Right atrium auricular region (tissue), 2 donors: ENCODE measurements around the gene TERT. TPM values are rescaled to one million over a fixed set of nuclear protein-coding genes. Genes with fewer than 3 reads are reported as not detected.
"Not testable (repeated sequence)": the region's sequence is repeated elsewhere in the genome, so short reads cannot be mapped to it uniquely, and the experiment has no call there.

Source experiments
- DNase-seq: peaks from one replicate; pipeline ENCODE4 v3.0.0-alpha.2; 2019; ENCODE audit warnings: low spot score
- H3K27ac ChIP-seq, 2 donors: fragments of 200-600 bp; sonication (generic); 1 replicate in 1 of 2; 2 replicates in 1 of 2; pipeline ENCODE4 v1.5.1; 2016 to 2019
- H3K27me3 ChIP-seq, 2 donors: fragments of 200-600 bp; sonication (generic); one replicate each; pipeline versions ENCODE4 v1.5.1 to v1.6.0; 2017 to 2019
- H3K36me3 ChIP-seq: fragments of 200-600 bp; sonication (generic); one replicate; pipeline ENCODE4 v1.5.1; 2016
- H3K4me1 ChIP-seq, 2 donors: fragments of 200-600 bp; sonication (generic); one replicate each; pipeline versions ENCODE4 v1.5.1 to v1.6.0; 2017 to 2019
- H3K4me3 ChIP-seq, 2 donors: fragments of 200-600 bp; sonication (generic); 1 replicate in 1 of 2; 2 replicates in 1 of 2; pipeline ENCODE4 v1.5.1; 2017 to 2019; ENCODE audit warnings: mild to moderate bottlenecking in 1 of 2, moderate library complexity in 1 of 2
- H3K9me3 ChIP-seq, 2 donors: fragments of 200-600 bp; sonication (generic); one replicate each; pipeline ENCODE4 v1.5.1; 2019
- total RNA-seq, 2 donors: library from RNA; depleted of rRNA; stranded (reverse); fragments of >200 nt; gene quantifications; one replicate each; pipeline ENCODE4 v1.1.0, GENCODE V29; 2016
- TF ChIP-seq, protein P1 (sequence below), 2 donors: fragments of 200-600 bp; sonication (generic); IDR thresholded peaks; one replicate each; pipeline ENCODE4 v1.5.1; 2019; ENCODE audit warnings: antibody characterized with exemption in 2 of 2

Gene TERT
- total RNA-seq, 2 donors from 2014 or later = not detected

DNA sequence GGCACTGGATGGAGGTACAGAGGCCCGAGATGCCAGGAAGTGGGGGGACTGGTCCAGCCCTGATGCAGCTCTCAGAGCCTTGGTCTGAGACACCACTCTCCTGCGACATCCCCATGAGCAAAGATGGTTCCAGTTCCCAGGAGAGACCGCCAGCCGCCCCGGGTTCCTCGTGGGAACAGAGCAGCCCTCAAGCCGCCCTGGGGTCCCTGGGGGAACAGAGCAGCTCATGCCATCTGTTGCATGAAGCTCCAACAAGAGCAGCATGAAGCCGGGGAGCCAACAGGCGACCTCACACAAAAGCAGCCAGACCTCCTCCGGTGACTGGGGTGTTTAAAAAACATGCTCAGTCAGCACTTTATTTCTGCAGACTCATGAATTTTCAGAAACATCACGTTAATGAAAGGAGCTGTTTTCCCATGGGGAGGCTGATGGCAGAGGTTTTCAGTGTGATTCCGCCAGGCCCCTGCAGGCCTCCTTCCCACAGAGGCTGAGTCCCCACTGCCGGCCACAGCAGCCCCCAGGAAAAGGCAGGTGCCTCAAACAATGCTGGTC lies 63.4 kb downstream of the TERT start:
- TF ChIP-seq, protein P1, sequence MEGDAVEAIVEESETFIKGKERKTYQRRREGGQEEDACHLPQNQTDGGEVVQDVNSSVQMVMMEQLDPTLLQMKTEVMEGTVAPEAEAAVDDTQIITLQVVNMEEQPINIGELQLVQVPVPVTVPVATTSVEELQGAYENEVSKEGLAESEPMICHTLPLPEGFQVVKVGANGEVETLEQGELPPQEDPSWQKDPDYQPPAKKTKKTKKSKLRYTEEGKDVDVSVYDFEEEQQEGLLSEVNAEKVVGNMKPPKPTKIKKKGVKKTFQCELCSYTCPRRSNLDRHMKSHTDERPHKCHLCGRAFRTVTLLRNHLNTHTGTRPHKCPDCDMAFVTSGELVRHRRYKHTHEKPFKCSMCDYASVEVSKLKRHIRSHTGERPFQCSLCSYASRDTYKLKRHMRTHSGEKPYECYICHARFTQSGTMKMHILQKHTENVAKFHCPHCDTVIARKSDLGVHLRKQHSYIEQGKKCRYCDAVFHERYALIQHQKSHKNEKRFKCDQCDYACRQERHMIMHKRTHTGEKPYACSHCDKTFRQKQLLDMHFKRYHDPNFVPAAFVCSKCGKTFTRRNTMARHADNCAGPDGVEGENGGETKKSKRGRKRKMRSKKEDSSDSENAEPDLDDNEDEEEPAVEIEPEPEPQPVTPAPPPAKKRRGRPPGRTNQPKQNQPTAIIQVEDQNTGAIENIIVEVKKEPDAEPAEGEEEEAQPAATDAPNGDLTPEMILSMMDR (IDR thresholded peaks at IDR 0.05) = no peak
- Histone ChIP-seq H3K4me3 (no peak overlapping the region), H3K4me1 (no peaks in the 10 kb centered on the region), H3K27me3 (no peaks in the 10 kb centered on the region), H3K36me3 (no peaks in the 10 kb centered on the region), H3K27ac (no peak overlapping the region), H3K9me3 (peaks cover 0 to 10% of the 10 kb centered on the region in 2 donors)
- no peak for DNase-seq

GRCh38 chr5:1230551-1230950 lies 64.3 kb downstream of the TERT start:
- TF ChIP-seq, protein P1 (IDR thresholded peaks at IDR 0.05) = no peak
- no peak for DNase-seq
- H3K9me3 ChIP-seq = peaks cover 0 to 7% of the 10 kb centered on the region in 2 donors
- H3K4me3 ChIP-seq = no peak overlapping the region
- H3K27ac ChIP-seq = no peak overlapping the region
- H3K36me3 ChIP-seq = no peaks in the 10 kb centered on the region
- H3K4me1 ChIP-seq = no peaks in the 10 kb centered on the region
- H3K27me3 ChIP-seq = no peaks in the 10 kb centered on the region

GRCh38 chr5:1229822-1230221 lies 65.0 kb downstream of the TERT start:
- no peaks in the 10 kb centered on the region for H3K27me3 ChIP-seq
- H3K27ac ChIP-seq = no peak overlapping the region
- no peak for DNase-seq
- TF ChIP-seq, protein P1 (IDR thresholded peaks at IDR 0.05) = no peak
- H3K4me1 ChIP-seq = no peaks in the 10 kb centered on the region
- H3K4me3 ChIP-seq = no peak overlapping the region
- no peaks in the 10 kb centered on the region for H3K9me3 ChIP-seq
- no peaks in the 10 kb centered on the region for H3K36me3 ChIP-seq

GRCh38 chr5:1229023-1229422 lies 65.8 kb downstream of the TERT start:
- not testable (repeated sequence) for H3K27me3 ChIP-seq, DNase-seq, H3K4me1 ChIP-seq, H3K4me3 ChIP-seq, H3K27ac ChIP-seq, H3K9me3 ChIP-seq, H3K36me3 ChIP-seq

- H3K9me3 ChIP-seq = no peaks in the 10 kb centered on the region
- no peaks in the 10 kb centered on the region for H3K27me3 ChIP-seq
- H3K4me3 ChIP-seq = no peak overlapping the region
- no peak overlapping the region for H3K27ac ChIP-seq
- no peaks in the 10 kb centered on the region for H3K36me3 ChIP-seq
- TF ChIP-seq, protein P1 (IDR thresholded peaks at IDR 0.05) = no peak
- no peaks in the 10 kb centered on the region for H3K4me1 ChIP-seq
- DNase-seq = no peak
Observed at GRCh38 chr5:1228120-1228519, 66.7 kb downstream of the TERT start.

GRCh38 chr5:1227667-1228066 lies 67.2 kb downstream of the TERT start:
- H3K4me3 ChIP-seq = no peak overlapping the region

More at GRCh38 chr5:1227667-1228066, 67.2 kb downstream of the TERT start:
- no peaks in the 10 kb centered on the region for H3K4me1 ChIP-seq
- TF ChIP-seq, protein P1 (IDR thresholded peaks at IDR 0.05) = no peak
- no peak for DNase-seq
- no peaks in the 10 kb centered on the region for H3K27me3 ChIP-seq
- H3K9me3 ChIP-seq = no peaks in the 10 kb centered on the region
- no peak overlapping the region for H3K27ac ChIP-seq
- H3K36me3 ChIP-seq = no peaks in the 10 kb centered on the region
